ENCODE measurements around the gene MRPS24. TPM values are rescaled to one million over a fixed set of nuclear protein-coding genes. Genes with fewer than 3 reads are reported as not detected.

Gene MRPS24
- total and polyA plus RNA-seq, 2 of the 13 experiments (the other 11 are each of a cell fraction or from before 2014, with no cell fraction given), result 135 to 162 TPM

- TF ChIP-seq ZBTB26 (CRISPR knock-in tag; IDR thresholded peaks at IDR 0.05; ENCODE audit: borderline replicate concordance) (0 out of 2 replicates have a peak, but pooled peaks have one; percentile 10), ZNF362 (CRISPR knock-in tag; IDR thresholded peaks at IDR 0.05; ENCODE audit: borderline replicate concordance) (0 out of 2 replicates have a peak, but pooled peaks have one; percentile 27), ZNF513 (CRISPR knock-in tag; conservative IDR thresholded peaks at IDR 0.05) (no peak), ZBTB34 (CRISPR knock-in tag; IDR thresholded peaks at IDR 0.05) (no peak), EED (CRISPR knock-in tag; IDR thresholded peaks at IDR 0.05) (0 out of 2 replicates have a peak, but pooled peaks have one; percentile 30), ZGPAT (CRISPR knock-in tag; IDR thresholded peaks at IDR 0.05) (0 out of 2 replicates have a peak, but pooled peaks have one; percentile 1), ZNF605 (CRISPR knock-in tag; IDR thresholded peaks at IDR 0.05) (no peak), ZNF563 (CRISPR knock-in tag; IDR thresholded peaks at IDR 0.05) (no peak), MYC (CRISPR knock-in tag; IDR thresholded peaks at IDR 0.05; ENCODE audit: borderline replicate concordance) (peak; percentile 21; the same call in 1 of the 2 replicates), ZNF768 (CRISPR knock-in tag; IDR thresholded peaks at IDR 0.05) (no peak), ZFP90 (CRISPR knock-in tag; IDR thresholded peaks at IDR 0.05; ENCODE audit: borderline replicate concordance) (no peak), KAT2B (IDR thresholded peaks at IDR 0.05; ENCODE audit: borderline replicate concordance, low read depth, low read length) (peak; percentile 89), UBTF (CRISPR knock-in tag; IDR thresholded peaks at IDR 0.05) (peak; percentile 12; the same call in 1 of the 2 replicates), MLX (CRISPR knock-in tag; IDR thresholded peaks at IDR 0.05) (no peak), NR2F2 (IDR thresholded peaks at IDR 0.05; ENCODE audit: borderline replicate concordance, low read depth) (no peak), CTCF (CRISPR knock-in tag; IDR thresholded peaks at IDR 0.05) (no peak)
These were observed 31.1 kb downstream of the MRPS24 start (continued) for GRCh38 chr7:43838201-43838658.

Data from HepG2 (cell line).